ENCODE results near the gene LARGE2.

DNA sequence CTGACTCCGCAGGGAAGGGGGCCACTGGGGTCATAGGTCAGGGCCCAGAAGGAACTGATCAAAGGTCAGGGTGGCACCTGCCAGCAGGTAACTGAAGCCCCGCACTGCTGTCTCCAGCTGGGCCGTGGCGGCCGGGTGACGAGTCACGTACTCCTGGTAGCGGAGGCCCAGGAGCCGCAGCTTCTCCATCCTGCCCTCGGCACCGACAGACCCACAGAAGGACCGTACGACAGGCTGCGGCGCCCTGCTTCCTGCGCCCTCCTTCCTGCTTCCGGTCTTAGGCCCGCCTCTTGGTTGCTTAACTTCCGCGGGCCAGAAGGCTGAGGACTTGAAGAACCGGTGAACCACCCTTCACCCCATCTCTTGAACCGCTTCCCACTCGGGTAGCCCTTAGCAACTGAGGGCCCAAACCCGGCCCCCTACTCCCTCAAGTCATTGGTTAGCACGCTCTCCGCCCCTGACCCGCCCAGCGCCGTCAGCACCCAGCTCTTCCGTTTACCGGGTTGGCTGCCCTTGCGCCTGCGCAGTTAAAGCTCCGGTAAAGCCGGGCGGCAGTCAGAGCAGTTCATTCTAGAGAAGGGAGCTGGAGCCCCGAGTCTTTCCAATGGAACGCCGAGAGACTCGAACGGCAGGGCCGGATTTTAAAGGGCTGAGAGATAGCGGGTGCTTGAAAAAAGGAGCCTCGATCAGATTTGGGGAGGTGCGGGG, 4.7 kb upstream of the LARGE2 start, which contains the start of gene PEX16:
- peak; percentile 22 to 55 for TF ChIP-seq POLR2A (IDR thresholded peaks at IDR 0.05)
- TF ChIP-seq, protein P1, sequence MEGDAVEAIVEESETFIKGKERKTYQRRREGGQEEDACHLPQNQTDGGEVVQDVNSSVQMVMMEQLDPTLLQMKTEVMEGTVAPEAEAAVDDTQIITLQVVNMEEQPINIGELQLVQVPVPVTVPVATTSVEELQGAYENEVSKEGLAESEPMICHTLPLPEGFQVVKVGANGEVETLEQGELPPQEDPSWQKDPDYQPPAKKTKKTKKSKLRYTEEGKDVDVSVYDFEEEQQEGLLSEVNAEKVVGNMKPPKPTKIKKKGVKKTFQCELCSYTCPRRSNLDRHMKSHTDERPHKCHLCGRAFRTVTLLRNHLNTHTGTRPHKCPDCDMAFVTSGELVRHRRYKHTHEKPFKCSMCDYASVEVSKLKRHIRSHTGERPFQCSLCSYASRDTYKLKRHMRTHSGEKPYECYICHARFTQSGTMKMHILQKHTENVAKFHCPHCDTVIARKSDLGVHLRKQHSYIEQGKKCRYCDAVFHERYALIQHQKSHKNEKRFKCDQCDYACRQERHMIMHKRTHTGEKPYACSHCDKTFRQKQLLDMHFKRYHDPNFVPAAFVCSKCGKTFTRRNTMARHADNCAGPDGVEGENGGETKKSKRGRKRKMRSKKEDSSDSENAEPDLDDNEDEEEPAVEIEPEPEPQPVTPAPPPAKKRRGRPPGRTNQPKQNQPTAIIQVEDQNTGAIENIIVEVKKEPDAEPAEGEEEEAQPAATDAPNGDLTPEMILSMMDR (IDR thresholded peaks at IDR 0.05), result no peak

All from vagina (tissue), 2 donors.